HG03175 (cell line): ENCODE results near the gene IMP4.

ENCODE experiments used
- ATAC-seq: cut with Tn5 transposase; IDR thresholded peaks from one replicate; pipeline ENCODE4 v1.9.1; 2021; ENCODE audit warnings: mild to moderate bottlenecking, moderate library complexity; ENCODE audit not compliant: unreplicated experiment

IMP4 gene

DNA sequence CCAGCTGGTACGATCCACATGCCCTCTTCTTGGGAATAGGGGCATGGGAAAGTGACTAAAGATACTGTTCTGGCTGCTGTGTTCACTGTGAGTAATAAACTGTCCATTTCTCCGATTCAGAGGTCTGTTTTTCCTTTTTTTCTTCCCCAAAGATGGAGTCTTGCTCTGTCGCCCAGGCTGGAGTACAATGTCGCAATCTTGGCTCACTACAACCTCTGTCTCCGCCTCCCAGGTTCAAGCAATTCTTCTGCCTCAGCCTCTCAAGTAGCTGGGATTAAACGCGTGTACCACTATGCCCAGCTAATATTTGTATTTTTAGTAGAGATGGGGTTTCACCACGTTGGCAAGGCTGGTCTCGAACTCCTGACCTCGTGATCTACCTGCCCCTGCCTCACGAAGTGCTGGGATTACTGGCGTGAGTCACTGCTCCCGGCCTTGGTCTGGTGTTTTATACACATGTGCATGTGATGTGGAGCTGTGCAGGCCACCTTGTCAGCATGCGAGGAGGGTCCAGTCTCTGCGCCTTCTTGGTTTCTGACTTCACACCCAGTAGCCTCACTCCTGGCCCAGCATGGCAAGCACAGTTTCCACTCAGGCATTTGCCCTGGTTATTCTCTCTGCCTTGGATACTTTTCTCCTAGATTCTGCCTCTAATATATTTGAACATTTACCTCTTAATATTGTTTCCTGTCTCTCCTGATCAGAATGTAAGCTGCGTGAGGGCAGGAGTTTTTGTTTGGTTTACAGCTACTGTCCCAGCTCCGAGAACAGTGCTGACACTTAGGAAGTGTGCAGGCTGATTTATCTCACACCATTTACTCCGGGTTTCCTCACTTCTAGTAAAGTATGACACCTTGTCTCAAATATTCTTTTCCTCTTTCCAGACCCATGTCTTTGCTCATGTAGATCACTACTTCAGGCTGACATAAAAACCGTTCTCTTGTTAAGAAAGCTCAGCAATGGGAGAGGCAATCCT, 32.9 kb downstream of the IMP4 start:
- ATAC-seq = no peak

DNA sequence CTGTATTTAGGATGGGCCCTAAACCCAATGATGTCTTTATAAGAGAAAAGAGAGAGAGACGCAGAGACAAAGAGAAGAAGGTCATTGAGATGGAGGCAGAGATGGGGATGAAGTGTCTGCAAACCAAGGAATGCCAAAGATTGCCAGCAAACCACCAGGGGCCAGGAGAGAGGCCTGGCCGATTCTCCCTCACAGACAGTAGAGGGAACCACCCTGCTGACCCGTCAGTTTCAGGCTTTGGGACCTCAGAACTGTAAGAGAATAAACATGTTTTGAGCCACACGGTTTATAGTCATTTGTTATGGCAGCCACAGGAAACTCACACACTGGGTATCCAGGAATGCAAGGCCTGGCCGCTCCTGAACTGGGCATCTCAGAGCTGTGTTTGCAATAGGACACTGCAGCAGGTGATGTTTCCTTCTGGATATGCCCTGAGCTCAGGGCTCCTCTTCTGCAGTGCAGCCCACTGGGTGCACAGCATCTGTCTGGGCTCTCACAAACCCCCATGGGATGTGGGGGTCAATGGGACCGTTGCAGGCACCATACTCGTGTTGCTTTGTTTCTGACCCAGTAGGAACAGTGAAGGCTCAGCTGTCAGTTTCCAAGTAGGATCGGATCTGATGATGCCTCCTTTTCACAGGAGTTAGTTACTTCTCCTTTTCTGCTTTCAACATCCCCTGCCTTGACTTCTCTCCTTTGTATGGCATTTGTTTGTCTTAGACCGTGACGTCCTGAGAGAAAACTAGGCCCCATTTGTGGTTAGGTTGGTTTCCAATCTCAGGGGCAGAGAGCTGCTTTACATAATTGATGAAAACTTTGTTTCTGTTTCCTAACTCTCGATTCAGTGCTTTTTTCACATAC, 34.0 kb downstream of the IMP4 start:
- peak; percentile 58 for ATAC-seq

DNA sequence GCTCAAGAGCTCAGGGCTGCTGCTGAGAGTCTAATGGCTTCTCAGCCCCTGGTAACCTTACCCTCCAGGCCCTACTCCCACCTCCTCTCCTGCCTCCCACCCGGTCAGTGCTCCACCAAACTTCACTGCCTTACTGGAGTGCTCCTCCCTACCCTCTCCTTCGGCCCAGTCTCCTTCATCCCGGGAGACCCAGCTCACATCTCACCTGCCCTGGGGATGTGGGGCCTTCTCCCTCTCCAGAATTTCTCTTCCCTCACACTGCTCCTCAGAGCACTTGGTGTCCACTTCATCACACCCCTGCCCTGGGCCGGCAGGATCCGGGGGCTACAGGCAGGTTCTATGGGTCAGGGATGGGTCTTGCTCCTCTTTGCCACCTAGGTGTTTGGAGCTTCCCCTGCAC, 34.8 kb downstream of the IMP4 start:
- no peak for ATAC-seq

- ATAC-seq = no peak
These were observed 35.7 kb downstream of the IMP4 start for GRCh38 chr2:130378206-130378897.

GRCh38 chr2:130378898-130379214, 36.2 kb downstream of the IMP4 start:
- ATAC-seq = no peak

DNA sequence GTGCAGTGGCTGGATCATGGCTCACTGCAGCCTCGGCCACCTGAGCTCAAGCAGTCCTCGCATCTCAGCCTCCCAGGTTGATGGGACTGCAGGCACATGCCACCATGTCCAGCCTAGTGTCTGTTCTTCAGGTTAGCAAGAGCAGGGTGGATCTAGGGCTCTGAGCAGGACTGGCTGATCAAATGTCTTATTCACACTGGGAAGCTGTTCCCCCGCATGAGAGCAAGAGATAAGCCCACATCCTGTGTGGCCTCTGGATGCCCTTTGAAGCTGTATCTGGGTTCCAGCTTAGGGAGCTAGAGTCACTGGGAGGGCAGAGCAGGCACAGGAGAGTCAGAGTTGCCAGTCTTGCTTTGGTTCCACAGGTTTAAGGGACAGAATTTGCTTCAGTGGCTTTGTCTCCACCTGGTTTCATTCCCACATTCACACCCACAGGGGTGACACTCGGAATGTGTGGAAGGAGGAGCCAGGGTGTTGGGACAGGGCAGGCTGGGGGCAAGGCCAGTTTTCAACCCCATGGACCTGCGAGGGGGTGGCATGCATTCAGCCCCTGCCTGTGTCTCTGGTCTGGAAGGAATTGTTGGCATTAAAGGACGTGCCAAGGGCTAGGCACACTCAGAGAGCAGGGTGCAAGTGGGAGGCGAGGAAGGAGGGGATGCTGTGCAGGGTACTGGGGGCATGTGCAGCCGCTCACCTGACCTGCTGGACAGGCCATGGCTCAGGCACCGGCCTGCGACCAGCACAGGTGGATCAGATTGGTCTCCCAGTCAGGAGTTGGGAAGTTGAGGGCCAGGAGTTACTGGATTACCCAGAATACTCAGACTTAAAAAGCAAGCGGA, 37.6 kb downstream of the IMP4 start:
- ATAC-seq = no peak

- ATAC-seq = no peak
These were observed 38.4 kb downstream of the IMP4 start for GRCh38 chr2:130381145-130381544.

DNA sequence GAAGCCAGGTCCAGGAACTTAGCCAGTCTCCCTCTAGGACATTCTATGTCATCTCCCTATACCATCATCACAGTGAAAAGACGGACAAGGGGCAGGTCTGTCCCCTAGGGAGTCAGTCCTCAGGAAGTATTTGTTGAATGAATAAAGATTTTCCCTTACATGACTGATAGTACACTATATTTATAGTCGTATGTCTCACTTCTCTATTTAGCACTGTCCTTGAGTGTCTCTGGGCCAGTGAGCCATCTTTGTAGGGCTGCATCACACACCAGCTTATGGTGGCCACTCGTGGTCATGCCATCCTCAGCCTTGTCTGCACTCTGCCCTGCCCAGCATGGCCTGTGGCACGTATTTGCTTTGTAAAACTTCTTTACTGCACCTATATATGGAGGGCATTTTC, 38.9 kb downstream of the IMP4 start:
- peak; percentile 26 for ATAC-seq

GRCh38 chr2:130382313-130382917, 39.7 kb downstream of the IMP4 start:
- no peak for ATAC-seq

DNA sequence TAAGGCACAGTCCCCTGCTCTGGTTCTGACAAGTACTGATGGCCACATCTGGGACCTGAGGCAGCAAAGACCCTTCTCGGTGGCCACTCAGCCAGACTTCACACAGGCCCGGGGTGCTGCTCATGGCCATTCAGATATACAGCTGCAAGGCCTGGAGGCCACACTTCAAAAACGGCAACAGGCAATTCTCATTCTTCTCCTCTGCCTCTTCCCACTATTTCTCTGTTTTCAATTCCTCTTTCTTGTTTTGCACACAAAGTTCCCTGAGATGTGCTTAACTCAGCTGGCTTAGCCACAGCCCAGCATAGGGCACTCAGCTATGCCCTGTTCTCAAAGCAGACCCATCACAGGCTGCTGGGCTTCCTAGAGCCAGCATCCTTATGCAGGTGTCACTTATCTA, 43.0 kb downstream of the IMP4 start:
- ATAC-seq = no peak

GRCh38 chr2:130387071-130387400, 44.3 kb downstream of the IMP4 start:
- no peak for ATAC-seq

GRCh38 chr2:130387804-130388203, 45.1 kb downstream of the IMP4 start:
- no peak for ATAC-seq

- ATAC-seq = no peak
These were observed 45.7 kb downstream of the IMP4 start for GRCh38 chr2:130388221-130388907.

DNA sequence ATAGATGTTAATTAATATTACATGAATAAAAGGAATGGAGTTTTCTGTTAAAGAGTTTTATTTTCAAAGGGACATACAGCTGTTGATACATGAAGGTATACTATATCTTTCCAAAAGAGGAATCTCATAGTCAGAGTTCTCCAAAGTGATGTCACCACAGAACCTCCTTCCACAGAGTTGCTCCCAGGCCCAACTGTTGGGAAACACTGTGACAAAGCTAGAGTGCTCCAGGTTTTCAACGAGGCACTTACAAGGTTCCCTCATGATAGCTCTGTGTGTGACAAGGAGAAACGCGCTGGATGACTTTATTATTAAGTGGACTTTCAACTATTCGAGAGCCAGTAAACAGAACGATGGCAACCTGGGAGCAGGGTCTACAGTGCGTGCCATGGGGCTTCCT, 46.7 kb downstream of the IMP4 start:
- ATAC-seq = no peak

DNA sequence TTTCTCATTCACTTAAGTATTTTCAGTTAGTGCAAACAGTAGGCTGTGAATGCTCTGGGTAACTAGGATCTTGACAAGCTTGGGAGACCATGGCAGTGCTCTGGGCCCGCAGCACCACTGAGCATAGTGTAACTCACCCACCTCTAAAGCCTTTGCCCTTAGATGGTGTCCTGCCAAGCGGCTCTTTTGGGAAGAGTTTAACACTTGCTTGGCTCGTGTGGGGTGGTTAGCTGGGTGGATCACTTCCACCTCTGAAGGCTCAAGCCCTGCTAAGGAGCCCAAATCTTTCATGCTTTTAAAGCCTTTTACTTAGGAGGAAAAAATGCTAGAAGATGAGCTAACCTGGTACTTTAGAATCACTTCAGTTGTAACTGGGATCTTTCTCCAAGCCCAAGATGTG, 47.1 kb downstream of the IMP4 start:
- ATAC-seq = no peak

DNA sequence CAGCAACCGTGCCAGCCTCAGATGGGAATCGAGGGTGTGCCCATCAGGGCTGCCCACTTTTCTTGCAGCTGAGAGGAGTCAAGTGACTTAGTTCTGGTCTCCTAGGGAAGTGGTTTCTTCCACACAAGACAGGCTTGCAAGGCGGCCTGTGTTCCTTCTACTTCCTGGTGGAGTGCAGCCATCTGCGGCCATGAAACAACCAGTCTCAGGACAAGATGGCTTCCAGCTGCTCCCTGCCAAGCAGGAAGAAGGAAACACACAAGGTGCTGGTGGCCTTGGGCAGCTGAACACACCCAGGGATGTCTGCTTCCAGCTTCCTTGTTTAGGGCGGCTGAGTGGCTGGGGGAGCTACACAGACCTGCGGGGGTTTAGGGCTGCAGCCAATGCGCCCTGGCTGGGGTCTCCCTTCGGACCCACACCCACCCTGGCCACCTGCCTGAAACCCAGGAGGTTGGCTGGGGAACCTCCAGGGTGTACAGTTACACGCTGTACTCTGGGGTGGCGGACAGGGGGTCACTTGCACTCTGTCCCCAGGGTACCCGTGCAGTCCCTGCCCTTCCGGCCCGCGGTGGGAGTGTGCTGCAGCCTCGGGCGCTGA, 47.9 kb downstream of the IMP4 start:
- peak; percentile 29 for ATAC-seq

GRCh38 chr2:130391058-130391871, 48.6 kb downstream of the IMP4 start:
- peak; percentile 94 for ATAC-seq
